NCI-H524 (cell line): ENCODE data around the gene C3orf52.

ENCODE experiments used
- DNase-seq, 2 experiments: peaks; one replicate each; lab custom pipeline; 2025; lab: John Stamatoyannopoulos, UW

The C3orf52 gene

GRCh38 chr3:112136959-112137693 lies 50.9 kb downstream of the C3orf52 start:
- DNase-seq, result peak; percentile 27 to 75

- DNase-seq, result no peak
Measured at GRCh38 chr3:112137781-112138180, 51.6 kb downstream of the C3orf52 start.

DNA sequence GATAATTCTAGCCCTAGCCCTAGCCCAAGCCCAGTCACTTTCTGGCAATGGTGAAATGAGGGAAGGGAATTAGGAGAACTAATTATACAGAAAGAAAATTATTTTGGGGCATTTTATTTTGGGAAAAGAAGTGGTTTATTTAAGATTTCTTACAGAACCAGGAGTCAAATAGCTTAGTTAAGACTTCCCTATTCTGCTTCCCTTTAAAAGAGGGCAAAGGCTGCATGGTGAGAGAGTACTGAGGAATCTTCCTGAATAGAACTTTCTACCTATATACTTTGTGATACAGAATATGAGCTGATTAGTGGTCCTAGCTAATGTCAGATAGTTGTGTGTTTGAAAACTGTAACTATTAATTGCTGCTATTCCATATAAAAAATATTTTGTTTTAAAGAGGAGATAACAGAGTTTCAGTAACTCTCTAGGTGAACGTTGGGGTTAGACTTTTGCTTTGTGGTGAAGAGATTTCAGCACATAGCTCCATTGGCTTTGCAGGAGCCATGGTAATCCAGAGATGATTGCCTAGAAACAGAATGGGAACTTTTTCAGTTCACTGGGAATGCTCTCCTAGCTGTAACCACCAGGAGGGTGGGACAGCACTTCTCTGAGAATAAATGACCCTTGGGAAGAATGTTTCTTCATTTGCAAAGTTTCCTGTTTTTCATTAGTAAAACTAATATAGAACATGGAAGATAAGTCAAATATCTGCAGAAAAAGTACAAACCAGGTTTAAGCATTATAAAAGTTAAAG lies 52.2 kb downstream of the C3orf52 start:
- DNase-seq, result no peak

DNA sequence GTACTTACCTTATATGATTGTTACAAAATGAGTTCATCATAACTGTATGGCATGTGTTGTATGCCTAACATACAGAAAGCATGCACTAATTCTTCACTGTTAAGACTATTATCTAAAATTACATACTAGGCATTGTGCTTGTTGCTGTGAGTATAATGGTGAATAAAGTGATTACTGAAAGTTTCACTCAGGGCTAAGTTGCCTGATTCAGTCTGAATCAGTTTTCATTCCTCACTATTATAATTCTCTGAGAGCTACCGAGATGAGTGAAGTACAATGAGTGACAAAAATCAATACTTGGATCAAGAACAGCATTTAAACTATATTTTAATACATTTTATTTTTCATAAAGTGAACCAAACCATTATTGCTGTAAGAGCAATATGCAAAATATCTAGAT lies 54.4 kb downstream of the C3orf52 start:
- no peak for DNase-seq

- no peak for DNase-seq
Measured at GRCh38 chr3:112141293-112141692, 55.1 kb downstream of the C3orf52 start.

GRCh38 chr3:112143251-112143650 lies 57.1 kb downstream of the C3orf52 start:
- DNase-seq, result no peak

DNA sequence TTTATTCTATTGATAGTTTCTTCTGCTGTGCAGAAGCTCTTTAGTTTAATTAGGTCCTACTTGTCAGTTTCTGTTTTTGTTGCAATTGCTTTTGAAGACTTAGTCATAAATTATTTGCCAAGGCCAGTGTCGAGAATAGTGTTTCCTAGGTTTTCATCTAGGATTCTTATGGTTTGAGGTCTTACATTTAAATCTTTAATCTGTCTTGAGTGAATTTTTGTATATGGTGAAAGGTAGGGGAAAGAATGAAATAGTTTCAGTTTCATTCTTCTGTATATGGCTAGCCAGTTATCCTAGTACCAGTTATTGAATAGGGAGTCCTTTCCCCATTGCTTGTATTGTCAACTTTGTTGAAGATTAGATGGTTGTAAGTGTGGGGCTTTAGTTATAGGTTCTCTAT lies 57.5 kb downstream of the C3orf52 start:
- no peak for DNase-seq

GRCh38 chr3:112149136-112149535 lies 62.9 kb downstream of the C3orf52 start:
- no peak for DNase-seq

DNA sequence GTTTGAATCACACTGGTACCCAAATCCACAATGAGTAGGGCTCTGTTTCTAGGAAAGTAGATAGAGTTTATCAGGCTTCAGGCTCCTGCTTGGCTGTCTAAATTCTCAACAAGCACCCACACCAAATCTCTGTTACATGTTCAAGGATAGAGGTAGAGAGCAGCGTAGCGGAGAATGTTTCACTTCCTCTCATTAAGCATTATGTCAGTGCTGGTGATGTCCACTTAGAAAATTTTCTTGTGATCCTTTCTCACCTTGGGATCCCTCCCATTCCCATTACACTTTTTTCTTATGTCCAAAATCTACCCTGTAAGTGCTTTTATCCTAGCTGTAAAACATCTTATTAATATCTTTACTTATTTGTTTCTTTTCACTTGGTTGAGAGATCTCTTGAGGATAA lies 81.6 kb downstream of the C3orf52 start:
- no peak for DNase-seq
